Psoas muscle (tissue), 8 donors: Measurements from ENCODE around the gene TJP1. TPM values are rescaled to one million over a fixed set of nuclear protein-coding genes. Genes with fewer than 3 reads are reported as not detected.

ENCODE experiments used
- ATAC-seq, 4 donors: fragments of 200-7000 bp; cut with Tn5 transposase; one replicate each; pipeline ENCODE4 v1.9.1; 2020; ENCODE audit warnings: moderate library complexity in 3 of 4, mild to moderate bottlenecking in 2 of 4
- DNase-seq, 2 donors: peaks; one replicate each; pipeline ENCODE4 v3.0.0-alpha.2; 2020
- H3K27ac ChIP-seq: fragments of 200-600 bp; one replicate; pipeline ENCODE4 v1.8.0; 2022
- H3K27me3 ChIP-seq, 3 donors: fragments of 200-600 bp in 1 of 3; one replicate each; pipeline versions ENCODE4 v1.6.1 to v1.8.0; 2013 to 2022; ENCODE audit warnings: low read length in 2 of 3, mild to moderate bottlenecking in 2 of 3, moderate library complexity in 1 of 3; ENCODE audit not compliant: insufficient read depth in 3 of 3
- H3K36me3 ChIP-seq, 2 donors: fragments of 200-600 bp in 1 of 2; one replicate each; pipeline versions ENCODE4 v1.6.1 to v1.8.0; 2013 to 2022; ENCODE audit warnings: low read depth in 1 of 2, mild to moderate bottlenecking in 1 of 2, moderate library complexity in 1 of 2; ENCODE audit not compliant: insufficient read depth in 1 of 2
- H3K4me1 ChIP-seq: fragments of 200-600 bp; one replicate; pipeline ENCODE4 v1.8.0; 2022
- H3K4me3 ChIP-seq: fragments of 200-600 bp; one replicate; pipeline ENCODE4 v1.8.0; 2022; ENCODE audit warnings: mild to moderate bottlenecking
- H3K9me3 ChIP-seq: fragments of 200-600 bp; one replicate; pipeline ENCODE4 v1.8.0; 2022
- WGBS, 3 donors: extraction: QIAGEN DNeasy Blood & Tissue Kit; methylation state at CpG; one replicate each; pipeline versions ENCODE4 v1.1.6 to v1.1.7; 2013; 5-methylcytosine and 5-hydroxymethylcytosine counted together
- intact Hi-C, 2 donors: fragments of 100-400 bp; cut with DNase I; formaldehyde crosslinking; loops; one replicate each; pipeline versions ENCODE4 v1.11.0 to v1.14.2; 2022
- polyA plus RNA-seq, 3 donors: library from polyadenylated mRNA; stranded (reverse); fragments of 200-250 nt; gene quantifications; one replicate each; pipeline ENCODE4 v1.2.3, GENCODE V29; 2013
- total RNA-seq, 4 donors: library from RNA; stranded (reverse); fragmentation: NEBNext Ultra II Directional in 2 of 4; extraction: Animal tissue kit (Norgen Biotek cat#: 25700) in 2 of 4; gene quantifications; one replicate each; pipeline versions ENCODE4 v1.2.1 to v1.2.4, GENCODE V29; 2021 to 2023
- TF ChIP-seq, protein P1 (sequence below): fragments of 200-600 bp; IDR thresholded peaks from one replicate; pipeline ENCODE4 v1.8.0; 2022; ENCODE audit warnings: antibody characterized with exemption
- donor health status: healthy with polysubstance abuse.
- donor health status: DM: no; HTN: no; CAD: no; lungs with moderate emphysema.
- donor health status: Bipolar disorder and iron deficiency.
- donor health status: healthy.
- donor health status: DM: yes; HTN: yes; CAD: no.
- donor health status: DM: no; HTN: no; CAD: no.
- donor health status: DM: no; HTN: no; CAD: no.
- donor health status: DM: yes; HTN: yes; CAD: no.

The TJP1 gene
- total and polyA plus RNA-seq, 7 donors: 8.6 to 49.9 (median 32.6) TPM

DNA sequence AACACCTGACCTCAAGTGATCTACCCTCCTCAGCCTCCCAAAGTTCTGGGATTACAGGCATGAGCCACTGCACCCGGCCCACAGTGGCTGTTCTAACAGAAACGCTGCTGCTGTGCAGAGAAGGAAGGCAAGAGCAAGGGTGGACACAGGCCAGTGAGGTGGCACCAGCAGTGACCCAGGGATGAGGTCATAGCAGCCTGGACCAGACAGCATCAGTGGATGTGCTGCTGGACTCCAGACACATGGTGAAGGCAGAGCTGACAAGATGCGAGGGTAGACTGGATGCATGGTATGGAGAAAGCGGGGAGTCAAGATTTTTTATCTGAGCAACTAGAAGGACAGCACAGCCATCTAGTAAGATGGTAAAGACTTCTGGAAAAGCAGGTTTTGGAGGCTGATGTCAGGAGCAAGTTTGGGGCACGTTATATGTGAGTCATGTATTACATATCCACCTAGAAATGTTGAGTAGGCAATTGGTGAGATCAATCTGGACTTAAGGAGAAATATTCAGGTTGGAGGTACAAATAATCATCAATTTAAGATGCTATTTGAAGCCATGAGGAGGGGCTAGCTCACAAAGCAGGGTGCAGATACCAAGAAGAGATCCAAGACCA is 22.1 kb upstream of the TJP1 start:
- H3K27ac ChIP-seq: no peak overlapping the region
- intact Hi-C loops: no loop called here
- no peak for ATAC-seq
- TF ChIP-seq, protein P1, sequence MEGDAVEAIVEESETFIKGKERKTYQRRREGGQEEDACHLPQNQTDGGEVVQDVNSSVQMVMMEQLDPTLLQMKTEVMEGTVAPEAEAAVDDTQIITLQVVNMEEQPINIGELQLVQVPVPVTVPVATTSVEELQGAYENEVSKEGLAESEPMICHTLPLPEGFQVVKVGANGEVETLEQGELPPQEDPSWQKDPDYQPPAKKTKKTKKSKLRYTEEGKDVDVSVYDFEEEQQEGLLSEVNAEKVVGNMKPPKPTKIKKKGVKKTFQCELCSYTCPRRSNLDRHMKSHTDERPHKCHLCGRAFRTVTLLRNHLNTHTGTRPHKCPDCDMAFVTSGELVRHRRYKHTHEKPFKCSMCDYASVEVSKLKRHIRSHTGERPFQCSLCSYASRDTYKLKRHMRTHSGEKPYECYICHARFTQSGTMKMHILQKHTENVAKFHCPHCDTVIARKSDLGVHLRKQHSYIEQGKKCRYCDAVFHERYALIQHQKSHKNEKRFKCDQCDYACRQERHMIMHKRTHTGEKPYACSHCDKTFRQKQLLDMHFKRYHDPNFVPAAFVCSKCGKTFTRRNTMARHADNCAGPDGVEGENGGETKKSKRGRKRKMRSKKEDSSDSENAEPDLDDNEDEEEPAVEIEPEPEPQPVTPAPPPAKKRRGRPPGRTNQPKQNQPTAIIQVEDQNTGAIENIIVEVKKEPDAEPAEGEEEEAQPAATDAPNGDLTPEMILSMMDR: no peak
- H3K27me3 ChIP-seq: no peaks in the 10 kb centered on the region
- no peaks in the 10 kb centered on the region for H3K36me3 ChIP-seq
- H3K4me3 ChIP-seq: no peak overlapping the region
- no peaks in the 10 kb centered on the region for H3K9me3 ChIP-seq
- DNase-seq: no peak
- WGBS, 3 donors: 76 to 84% (median 82%) methylated on average over 5 of the region's 5 CpGs
- peaks cover 3% of the 10 kb centered on the region for H3K4me1 ChIP-seq

DNA sequence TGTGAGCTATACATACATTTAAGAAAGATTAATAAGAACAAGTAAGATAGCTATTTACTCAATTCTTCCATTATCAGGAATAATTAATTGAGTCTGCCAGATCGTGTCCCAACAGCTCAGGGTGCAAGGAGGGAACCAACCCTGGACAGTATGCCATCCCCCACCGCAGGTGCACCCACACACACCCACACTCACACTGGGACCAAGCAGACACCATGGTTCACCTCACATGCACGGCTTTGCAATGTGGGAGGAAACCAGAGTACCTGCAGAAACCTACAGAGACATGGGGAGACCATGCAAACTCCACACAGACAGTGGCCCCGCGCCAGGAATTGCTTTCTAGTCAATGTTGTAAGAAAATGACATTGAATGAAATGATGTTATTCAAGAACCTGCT is 20.0 kb upstream of the TJP1 start:
- Histone ChIP-seq H3K27ac (no peak overlapping the region), H3K36me3 (no peaks in the 10 kb centered on the region), H3K4me3 (no peak overlapping the region), H3K9me3 (no peaks in the 10 kb centered on the region), H3K4me1 (peaks cover 3% of the 10 kb centered on the region), H3K27me3 (no peaks in the 10 kb centered on the region)
- DNase-seq: no peak
- no peak for ATAC-seq
- TF ChIP-seq, protein P1: no peak
- 90 to 95% (median 93%) methylated on average over 5 of the region's 5 CpGs for WGBS, 3 donors
- intact Hi-C loops: no loop called here

DNA sequence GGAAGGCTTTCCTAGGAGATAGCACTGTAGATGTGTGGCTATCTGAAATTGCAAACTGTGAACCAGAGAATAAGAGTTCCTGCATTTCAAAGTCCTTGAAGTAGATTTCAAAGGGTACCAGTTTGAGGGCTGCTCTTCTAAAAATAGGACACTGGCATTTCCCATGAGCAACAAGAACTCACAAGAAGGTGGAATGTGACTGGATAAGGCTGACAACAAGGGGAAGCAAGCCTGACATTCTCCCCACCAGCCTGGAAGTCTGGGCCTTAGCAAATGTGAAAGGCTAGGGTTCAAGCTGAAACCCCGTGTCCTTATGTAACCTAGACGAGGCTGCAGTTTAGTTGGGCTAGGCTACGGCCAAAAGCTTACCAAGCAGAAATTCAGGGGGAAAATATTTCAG is 18.7 kb upstream of the TJP1 start:
- no peak for DNase-seq
- H3K4me3 ChIP-seq: no peak overlapping the region
- TF ChIP-seq, protein P1: no peak
- H3K27me3 ChIP-seq: no peaks in the 10 kb centered on the region
- no peak overlapping the region for H3K27ac ChIP-seq
- no peak for ATAC-seq
- no peaks in the 10 kb centered on the region for H3K36me3 ChIP-seq
- H3K9me3 ChIP-seq: no peaks in the 10 kb centered on the region
- H3K4me1 ChIP-seq: peaks cover 3% of the 10 kb centered on the region
- WGBS, 3 donors: 42 to 73% (median 54%) methylated on average over 3 of the region's 3 CpGs
- intact Hi-C loops: no loop called here

DNA sequence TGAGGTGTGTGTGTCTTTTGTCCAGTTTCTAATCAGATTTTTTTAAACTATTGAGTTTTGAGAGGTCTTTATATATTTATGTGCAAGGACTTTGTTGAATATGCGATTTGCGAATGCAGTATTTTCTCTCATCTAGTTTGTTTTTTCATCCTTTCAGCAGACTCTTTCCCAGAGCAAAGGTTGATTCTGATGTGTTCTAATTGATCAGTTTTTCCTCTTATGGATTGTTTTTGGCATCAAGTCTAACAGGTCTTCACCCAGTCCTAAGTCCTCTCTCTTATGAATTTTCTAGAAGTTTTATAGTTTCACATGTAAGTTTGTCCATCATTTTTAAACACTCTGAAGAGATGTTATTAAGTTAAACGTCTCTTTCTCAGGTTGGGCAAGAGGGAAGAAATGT is 17.8 kb upstream of the TJP1 start:
- Histone ChIP-seq H3K27ac (no peak overlapping the region), H3K4me1 (peaks cover 3% of the 10 kb centered on the region), H3K27me3 (no peaks in the 10 kb centered on the region), H3K9me3 (no peaks in the 10 kb centered on the region), H3K4me3 (no peak overlapping the region), H3K36me3 (no peaks in the 10 kb centered on the region)
- no peak for ATAC-seq
- TF ChIP-seq, protein P1: no peak
- intact Hi-C loops: no loop called here
- 89 to 97% (median 91%) methylated on average over 3 of the region's 3 CpGs for WGBS, 3 donors
- DNase-seq: no peak
